ENCODE data around the gene TUT7.
"Not testable (repeated sequence)": the region's sequence is repeated elsewhere in the genome, so short reads cannot be mapped to it uniquely, and the experiment has no call there.

The TUT7 gene

DNA sequence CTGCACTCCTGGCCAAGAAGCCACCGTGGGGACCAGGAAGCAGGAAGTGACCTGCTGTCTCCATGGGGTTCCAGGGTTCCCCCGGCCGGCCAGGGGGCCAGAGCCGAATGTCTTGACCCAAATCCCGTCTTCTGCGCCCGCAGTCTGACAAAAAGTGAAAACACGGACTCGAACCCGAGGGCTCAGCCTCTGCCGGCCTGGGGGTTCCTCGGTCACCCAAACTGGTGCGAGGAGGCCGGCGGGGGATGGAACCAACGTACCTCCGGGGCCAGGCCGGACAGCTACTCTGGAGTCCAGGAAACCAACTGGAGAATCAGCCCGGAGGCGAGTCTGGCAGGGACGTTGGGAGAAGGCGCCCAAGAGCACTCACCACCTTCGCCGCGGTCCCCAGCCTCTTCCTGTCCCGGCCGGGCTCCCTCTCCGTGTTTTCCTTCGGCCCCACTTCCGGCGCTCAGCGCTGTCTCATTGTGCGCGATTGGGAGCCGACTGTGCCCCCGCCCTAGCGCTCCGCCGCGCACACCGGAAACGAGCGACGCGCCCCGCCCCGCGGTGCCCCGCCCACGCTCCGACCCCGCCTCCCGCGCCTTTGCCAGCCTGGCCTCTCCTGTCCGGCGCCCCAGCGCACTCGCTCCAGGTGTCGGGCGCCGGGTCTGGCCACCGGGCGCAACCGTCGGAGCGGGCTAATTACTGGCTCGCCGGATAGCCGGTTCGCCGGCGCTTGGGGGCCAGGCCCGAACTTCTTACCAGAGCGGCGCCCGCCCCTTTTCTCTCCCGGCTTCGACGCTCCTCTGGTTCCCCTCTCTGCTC, at the start of gene TUT7:
TUT7 (minus strand) TSS at position 400 of the 807 bp plus-strand sequence. CDS start 1,211 bp downstream, outside the sequence.
- FAIRE-seq (peak; percentile 23), DNase-seq (ENCODE audit: insufficient read length, low spot score) (peak; percentile 83)

- no peak for FAIRE-seq
- DNase-seq (ENCODE audit: insufficient read length, low spot score): no peak
These were observed 48.4 kb upstream of the TUT7 start for GRCh38 chr9:86402591-86402990.

GRCh38 chr9:86396412-86396811, 42.2 kb upstream of the TUT7 start:
- FAIRE-seq: no peak
- no peak for DNase-seq (ENCODE audit: insufficient read length, low spot score)

DNA sequence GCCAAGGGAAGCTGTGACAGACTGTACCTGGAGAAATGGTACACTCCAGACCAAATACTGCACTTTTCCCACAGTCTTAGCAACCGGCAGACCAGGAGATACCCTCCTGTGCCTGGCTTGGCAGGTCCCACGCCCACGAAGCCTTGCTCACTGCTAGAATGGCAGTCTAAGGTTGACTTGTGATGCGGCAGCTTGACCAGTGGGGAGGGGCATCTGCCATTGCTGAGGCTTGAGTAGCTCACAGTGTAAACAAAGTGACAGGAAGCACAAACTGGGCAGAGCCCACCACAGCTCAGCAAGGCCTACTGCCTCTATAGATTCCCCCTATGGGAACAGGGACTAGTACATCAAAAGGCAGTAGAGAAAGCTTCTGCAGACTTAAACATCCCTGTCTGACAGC, 36.0 kb upstream of the TUT7 start:
- not testable (repeated sequence) for DNase-seq (ENCODE audit: insufficient read length, low spot score); FAIRE-seq

- no peak for FAIRE-seq
These were observed 35.4 kb upstream of the TUT7 start for GRCh38 chr9:86389628-86390027.

DNA sequence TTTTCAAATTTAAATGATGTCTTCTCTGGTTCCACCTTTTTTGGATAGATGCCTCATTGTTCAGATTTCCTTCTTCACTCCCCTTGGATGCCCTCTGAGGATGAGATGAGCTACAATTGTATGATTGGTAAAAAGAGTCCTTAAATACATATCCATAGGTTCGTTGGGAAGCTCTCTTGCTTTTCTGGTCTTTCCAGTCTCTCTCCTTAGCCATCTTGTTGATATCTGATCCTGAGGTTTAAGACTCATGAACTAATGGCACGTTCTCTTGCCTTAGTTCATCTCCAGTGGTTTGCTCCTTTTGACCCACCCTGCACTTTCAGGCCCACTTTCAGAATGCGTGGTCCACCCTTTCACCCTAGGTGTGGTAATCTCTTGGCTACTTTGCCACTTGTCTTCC, 33.2 kb upstream of the TUT7 start:
- FAIRE-seq (no peak), DNase-seq (ENCODE audit: insufficient read length, low spot score) (no peak)

More at GRCh38 chr9:86389628-86390027, 35.4 kb upstream of the TUT7 start:
- no peak for DNase-seq (ENCODE audit: insufficient read length, low spot score)

- DNase-seq (ENCODE audit: insufficient read length, low spot score); FAIRE-seq: not testable (repeated sequence)
These were observed 28.8 kb upstream of the TUT7 start for GRCh38 chr9:86383000-86383399.

GRCh38 chr9:86376016-86376415, 21.8 kb upstream of the TUT7 start:
- DNase-seq (ENCODE audit: insufficient read length, low spot score) (no peak), FAIRE-seq (no peak)

GRCh38 chr9:86369810-86370209, 15.6 kb upstream of the TUT7 start:
- no peak for DNase-seq (ENCODE audit: insufficient read length, low spot score)
- FAIRE-seq: no peak

DNA sequence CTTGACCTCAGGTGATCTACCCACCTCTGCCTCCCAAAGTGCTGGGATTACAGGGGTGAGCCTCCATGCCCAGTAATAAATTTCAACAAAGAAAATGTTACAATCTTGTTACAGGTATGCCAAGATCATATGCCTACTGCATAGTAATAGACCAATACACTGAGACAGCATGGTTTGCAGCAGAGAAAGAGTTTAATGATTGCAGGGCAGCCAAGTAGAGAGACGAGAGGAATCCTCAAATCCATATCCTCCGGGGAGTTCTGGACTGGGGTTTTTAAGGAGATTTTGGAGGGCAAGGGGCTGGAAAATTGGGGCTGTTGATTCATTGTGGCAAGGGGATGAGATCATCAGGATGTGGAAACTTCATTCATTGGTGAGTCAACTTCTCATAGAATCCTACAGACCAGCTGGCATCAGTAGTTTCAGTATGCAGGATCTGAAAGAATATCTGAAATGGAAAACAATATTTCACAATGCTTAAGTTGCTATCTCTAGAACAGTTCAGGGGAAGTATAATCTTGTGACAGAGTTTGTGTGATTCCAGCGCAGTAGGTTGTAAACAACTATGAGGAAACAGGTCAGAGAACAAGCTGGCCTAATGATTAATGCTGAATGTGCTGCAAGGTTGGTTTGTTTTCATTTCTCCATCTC, 14.8 kb upstream of the TUT7 start:
- DNase-seq (ENCODE audit: insufficient read length, low spot score) (no peak), FAIRE-seq (no peak)

DNA sequence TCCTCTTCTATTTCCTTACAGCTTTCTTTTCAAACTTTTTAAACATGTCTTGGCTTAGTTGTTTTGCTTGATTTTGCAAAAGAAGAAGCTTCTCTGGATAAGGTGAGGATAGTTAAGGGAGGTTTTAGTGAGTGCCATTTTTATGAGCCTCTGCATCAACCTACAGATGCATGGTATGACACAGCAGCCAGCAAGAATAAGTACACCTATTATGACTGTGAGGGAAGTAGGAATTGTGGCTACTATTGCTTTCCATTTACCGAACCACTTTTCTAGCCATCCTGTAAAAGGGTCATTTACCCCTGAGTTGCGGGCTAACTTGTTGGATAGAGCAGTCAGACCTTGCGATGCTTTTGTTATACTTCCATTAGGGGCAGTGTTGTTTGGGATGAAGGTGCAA, 7.0 kb upstream of the TUT7 start:
- no peak for DNase-seq (ENCODE audit: insufficient read length, low spot score)
- FAIRE-seq: no peak

GRCh38 chr9:86359151-86359879, 5.1 kb upstream of the TUT7 start:
- DNase-seq (ENCODE audit: insufficient read length, low spot score): no peak

DNA sequence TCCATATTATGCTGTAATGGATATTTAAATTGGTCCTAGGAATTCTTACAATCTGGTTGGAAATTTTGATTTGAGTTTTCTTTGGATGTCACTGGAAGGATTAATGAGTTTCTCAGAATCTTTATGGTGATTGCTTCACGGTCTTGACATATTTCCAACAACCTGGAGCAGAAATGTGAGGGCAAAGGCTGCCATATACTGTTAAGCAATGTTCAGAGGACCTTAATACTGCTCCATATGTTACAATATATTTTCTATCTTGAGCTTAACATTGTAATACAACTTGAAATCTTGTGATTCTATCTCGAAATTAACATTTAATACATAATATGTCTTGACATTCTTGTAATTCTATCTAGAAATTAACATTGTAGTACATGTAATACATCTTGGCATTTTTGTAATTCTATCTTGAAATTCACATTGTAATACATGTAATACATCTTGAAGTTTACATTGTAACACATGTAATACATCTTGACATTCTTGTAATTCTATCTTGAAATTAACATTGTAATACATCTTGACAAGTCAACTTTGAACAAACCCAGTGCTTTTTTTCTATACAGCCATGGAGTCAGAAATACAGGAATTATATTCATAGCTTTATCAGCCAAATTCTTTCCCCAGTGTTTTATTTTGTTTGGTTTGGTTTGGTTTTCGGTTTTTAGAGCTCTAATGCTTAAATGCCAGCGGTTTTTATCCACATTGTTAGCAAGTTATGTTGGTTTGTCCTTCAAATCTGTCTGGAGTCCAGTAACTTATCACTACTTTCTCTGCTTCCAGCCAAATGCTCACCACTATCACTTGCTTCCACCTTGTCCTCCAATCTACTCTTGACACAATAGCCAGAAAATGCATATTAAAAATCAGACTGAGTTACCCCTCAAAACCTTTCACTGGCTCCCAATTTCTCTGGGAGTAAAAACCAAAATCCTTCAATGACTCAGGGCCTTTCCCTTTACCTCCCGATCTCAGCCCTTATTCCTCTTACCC, 3.0 kb upstream of the TUT7 start:
- no peak for DNase-seq (ENCODE audit: insufficient read length, low spot score)
- FAIRE-seq: no peak

More at GRCh38 chr9:86359151-86359879, 5.1 kb upstream of the TUT7 start:
- no peak for FAIRE-seq

- no peak for FAIRE-seq
- DNase-seq (ENCODE audit: insufficient read length, low spot score): no peak
These were observed 1.6 kb upstream of the TUT7 start for GRCh38 chr9:86355814-86356213.

- DNase-seq (ENCODE audit: insufficient read length, low spot score): peak; percentile 25
- no peak for FAIRE-seq
These were observed 654 bp upstream of the TUT7 start for GRCh38 chr9:86354818-86355309.

DNA sequence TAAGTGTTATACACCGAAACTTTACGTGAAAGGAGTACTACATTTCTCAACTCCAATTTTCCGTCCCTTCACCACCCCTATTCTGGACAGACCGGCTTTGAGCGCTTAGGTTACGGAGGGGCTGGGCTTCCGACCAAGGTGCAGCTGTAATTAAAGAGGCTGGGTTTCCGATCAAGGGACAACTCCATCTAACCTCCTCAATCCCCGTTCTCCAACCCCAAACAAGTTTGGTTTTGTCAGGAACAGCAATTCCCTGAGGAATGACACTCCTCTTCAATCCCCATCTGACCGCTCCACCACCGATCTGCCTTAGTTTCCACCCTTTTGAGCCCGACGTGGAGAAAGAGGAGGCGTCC, 577 bp downstream of the TUT7 start:
- FAIRE-seq (no peak), DNase-seq (ENCODE audit: insufficient read length, low spot score) (no peak)

- no peak for DNase-seq (ENCODE audit: insufficient read length, low spot score)
- FAIRE-seq: no peak
These were observed 1.7 kb downstream of the TUT7 start for GRCh38 chr9:86352440-86353077.

GRCh38 chr9:86351880-86352279, 2.3 kb downstream of the TUT7 start:
- no peak for DNase-seq (ENCODE audit: insufficient read length, low spot score)
- no peak for FAIRE-seq

- FAIRE-seq: no peak
- no peak for DNase-seq (ENCODE audit: insufficient read length, low spot score)
These were observed 4.0 kb downstream of the TUT7 start for GRCh38 chr9:86350006-86350760.

Data from HTR-8/SVneo (cell line).